ENCODE results near the gene CALHM1. TPM values are rescaled to one million over a fixed set of nuclear protein-coding genes. Genes with fewer than 3 reads are reported as not detected.

CALHM1 gene
- total and polyA plus RNA-seq, 2 of the 8 experiments (the other 6 are each of a cell fraction or from before 2014, with no cell fraction given) = 0.29 to 0.34 TPM

DNA sequence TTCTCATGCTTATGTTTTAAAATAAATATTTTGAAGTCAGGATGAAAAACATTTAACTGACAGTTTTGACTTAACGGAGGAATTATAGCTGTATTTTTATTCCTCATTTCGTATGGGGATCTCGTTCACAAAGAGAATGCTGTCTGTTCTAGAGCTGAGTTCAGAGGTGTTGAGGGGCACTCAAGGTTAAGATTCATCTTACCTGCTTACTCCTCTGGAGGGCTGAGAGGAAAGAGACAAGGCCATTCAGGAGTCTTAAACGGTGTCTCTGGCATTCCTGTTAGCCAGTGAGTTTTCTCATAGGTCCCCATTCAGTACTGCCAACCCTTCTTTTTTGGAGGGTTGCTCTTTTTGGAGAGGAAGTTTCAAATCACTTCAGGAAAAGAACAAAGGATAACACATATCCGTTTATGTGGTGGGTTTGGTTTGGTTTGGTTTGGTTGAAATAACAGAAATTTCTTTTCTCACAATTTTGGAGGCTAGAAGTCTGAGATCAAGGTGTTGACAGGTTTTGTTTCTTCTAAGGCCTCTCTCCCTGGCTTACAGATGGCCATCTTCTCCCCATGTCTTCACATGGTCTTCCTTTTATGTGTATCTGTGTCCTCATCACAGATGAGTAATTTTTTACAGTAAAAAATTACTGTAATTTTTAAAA, 29.6 kb downstream of the CALHM1 start (continued):
- no peak for TF ChIP-seq RNF2 (IDR thresholded peaks at IDR 0.05; ENCODE audit: borderline replicate concordance, low read depth, low read length, missing control alignments, poor library complexity, severe bottlenecking)

Data from H1 (cell line).